DOHH2 (cell line): ENCODE results near the gene NLE1.

Experiments
- H3F3A ChIP-seq: fragments of 200-600 bp; sonication (generic), shearing (Covaris generic); 2 replicates; pipeline ENCODE4 v1.6.0; 2016; ENCODE audit warnings: antibody characterized with exemption, mild to moderate bottlenecking; ENCODE audit not compliant: control insufficient read depth, insufficient read depth
- H3K27ac ChIP-seq: fragments of 200-600 bp; sonication (generic); 2 replicates; pipeline ENCODE4 v1.5.1; 2014; ENCODE audit warnings: low read depth, mild to moderate bottlenecking, low read length, moderate library complexity
- H3K27me3 ChIP-seq: fragments of 200-600 bp; sonication (generic); 2 replicates; pipeline ENCODE4 v1.6.1; 2014; ENCODE audit warnings: mild to moderate bottlenecking, low read length, mixed read lengths; ENCODE audit not compliant: control insufficient read depth
- H3K36me3 ChIP-seq: fragments of 200-600 bp; sonication (generic); 2 replicates; pipeline ENCODE4 v1.6.1; 2014; ENCODE audit warnings: mild to moderate bottlenecking, low read length, moderate library complexity, mixed read lengths; ENCODE audit not compliant: control insufficient read depth
- H3K4me1 ChIP-seq: fragments of 200-600 bp; sonication (generic); 2 replicates; pipeline ENCODE4 v1.6.1; 2014; ENCODE audit warnings: mild to moderate bottlenecking, low read length, mixed read lengths; ENCODE audit not compliant: control insufficient read depth
- H3K4me2 ChIP-seq: fragments of 200-600 bp; sonication (generic); 2 replicates; pipeline ENCODE4 v1.6.0; 2014; ENCODE audit warnings: mild to moderate bottlenecking, low read length, moderate library complexity
- H3K4me3 ChIP-seq: fragments of 200-600 bp; sonication (generic); 2 replicates; pipeline ENCODE4 v1.5.1; 2014; ENCODE audit warnings: mild to moderate bottlenecking, low read length, mixed read lengths
- H3K79me2 ChIP-seq: fragments of 200-600 bp; sonication (generic); 2 replicates; pipeline ENCODE4 v1.6.1; 2014; ENCODE audit warnings: mild to moderate bottlenecking, low read length, mixed read lengths; ENCODE audit not compliant: control insufficient read depth
- H3K9me2 ChIP-seq: fragments of 200-600 bp; sonication (generic); replicated peaks from 2 replicates; pipeline ENCODE4 v1.6.1; 2014; ENCODE audit warnings: mild to moderate bottlenecking, low read length, mixed read lengths; ENCODE audit not compliant: control insufficient read depth
- H3K9me3 ChIP-seq: fragments of 200-600 bp; sonication (generic); 2 replicates; pipeline ENCODE4 v1.6.1; 2014; ENCODE audit warnings: antibody characterized with exemption, low read length, mixed read lengths; ENCODE audit not compliant: control insufficient read depth, insufficient read depth
- H4K20me1 ChIP-seq: fragments of 200-600 bp; sonication (generic); 2 replicates; pipeline ENCODE4 v1.6.0; 2014; ENCODE audit warnings: low read depth, mild to moderate bottlenecking, antibody characterized with exemption, low read length, moderate library complexity; ENCODE audit not compliant: control insufficient read depth, insufficient read depth
- EZH2phosphoT487 ChIP-seq: fragments of 200-600 bp; sonication (generic); IDR thresholded peaks from 2 replicates; pipeline ENCODE4 v1.6.1; 2017; ENCODE audit warnings: borderline replicate concordance, mild to moderate bottlenecking, antibody characterized with exemption, low read length, moderate library complexity, mixed read lengths
- TF ChIP-seq, protein P1 (sequence below): fragments of 200-600 bp; sonication (generic); IDR thresholded peaks from one replicate; pipeline ENCODE4 v1.5.1; 2014; ENCODE audit warnings: antibody characterized with exemption, mild to moderate bottlenecking, low read depth, low read length; ENCODE audit not compliant: poor library complexity, severe bottlenecking

The NLE1 gene

DNA sequence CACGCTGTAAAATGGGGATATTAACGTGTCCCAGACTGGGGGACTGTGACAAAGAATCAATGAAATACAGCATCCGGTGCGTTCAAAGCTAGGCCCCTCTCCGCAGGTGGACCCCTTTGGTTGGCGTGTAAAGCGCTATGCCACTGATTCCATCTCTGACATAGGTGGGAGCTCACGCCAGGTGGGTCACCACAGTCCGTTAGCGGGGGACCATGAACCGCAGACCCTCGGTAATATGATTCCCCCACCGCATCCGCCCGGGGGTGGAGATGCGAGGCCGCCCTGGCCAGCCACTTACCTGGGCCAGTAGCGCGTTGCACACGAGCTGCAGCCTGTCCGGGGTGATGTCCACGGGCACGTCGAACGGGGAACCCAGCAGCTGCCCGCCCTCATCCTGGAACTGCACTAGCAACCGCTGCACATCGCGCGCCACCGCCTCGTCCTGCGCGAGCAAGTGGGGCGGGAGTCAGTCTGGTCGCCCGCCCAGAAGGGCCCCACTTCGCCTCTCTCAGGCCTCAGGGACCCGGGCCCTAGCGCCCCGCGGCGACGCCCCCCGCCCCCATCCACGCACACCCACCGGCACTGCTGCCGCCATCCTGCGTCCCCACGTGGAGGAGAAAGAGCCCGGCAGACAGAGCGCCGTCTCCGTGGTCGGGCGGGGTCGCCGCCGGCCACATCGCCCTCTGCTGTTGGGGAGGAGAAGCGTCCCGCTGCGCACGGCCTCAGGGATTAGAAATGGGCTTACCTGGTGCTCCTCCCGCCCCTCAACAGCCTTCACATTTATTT, at the start of gene NLE1:
NLE1 (minus strand) TSS at position 623 of the 786 bp plus-strand sequence; CDS start at position 595, 28 bp downstream.
- Histone ChIP-seq H3K4me3 (peak within 1 kb of the TSS; percentile 100), H3K36me3 (peaks cover 42% of the 10 kb centered on the region), H3K4me1 (peaks cover 13% of the 10 kb centered on the region), H3K4me2 (peak within 1 kb of the TSS; percentile 92), H3K27ac (peak within 1 kb of the TSS; percentile 42), H3K9me3 (no peaks in the 10 kb centered on the region), H3K9me2 (no peaks in the 10 kb centered on the region), H4K20me1 (no peaks in the 10 kb centered on the region), H3F3A (no peaks in the 10 kb centered on the region), H3K79me2 (peaks cover 41% of the 10 kb centered on the region), H3K27me3 (no peaks in the 10 kb centered on the region)
- TF ChIP-seq EZH2phosphoT487, result no peak
- TF ChIP-seq, protein P1, sequence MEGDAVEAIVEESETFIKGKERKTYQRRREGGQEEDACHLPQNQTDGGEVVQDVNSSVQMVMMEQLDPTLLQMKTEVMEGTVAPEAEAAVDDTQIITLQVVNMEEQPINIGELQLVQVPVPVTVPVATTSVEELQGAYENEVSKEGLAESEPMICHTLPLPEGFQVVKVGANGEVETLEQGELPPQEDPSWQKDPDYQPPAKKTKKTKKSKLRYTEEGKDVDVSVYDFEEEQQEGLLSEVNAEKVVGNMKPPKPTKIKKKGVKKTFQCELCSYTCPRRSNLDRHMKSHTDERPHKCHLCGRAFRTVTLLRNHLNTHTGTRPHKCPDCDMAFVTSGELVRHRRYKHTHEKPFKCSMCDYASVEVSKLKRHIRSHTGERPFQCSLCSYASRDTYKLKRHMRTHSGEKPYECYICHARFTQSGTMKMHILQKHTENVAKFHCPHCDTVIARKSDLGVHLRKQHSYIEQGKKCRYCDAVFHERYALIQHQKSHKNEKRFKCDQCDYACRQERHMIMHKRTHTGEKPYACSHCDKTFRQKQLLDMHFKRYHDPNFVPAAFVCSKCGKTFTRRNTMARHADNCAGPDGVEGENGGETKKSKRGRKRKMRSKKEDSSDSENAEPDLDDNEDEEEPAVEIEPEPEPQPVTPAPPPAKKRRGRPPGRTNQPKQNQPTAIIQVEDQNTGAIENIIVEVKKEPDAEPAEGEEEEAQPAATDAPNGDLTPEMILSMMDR, result peak; percentile 74

DNA sequence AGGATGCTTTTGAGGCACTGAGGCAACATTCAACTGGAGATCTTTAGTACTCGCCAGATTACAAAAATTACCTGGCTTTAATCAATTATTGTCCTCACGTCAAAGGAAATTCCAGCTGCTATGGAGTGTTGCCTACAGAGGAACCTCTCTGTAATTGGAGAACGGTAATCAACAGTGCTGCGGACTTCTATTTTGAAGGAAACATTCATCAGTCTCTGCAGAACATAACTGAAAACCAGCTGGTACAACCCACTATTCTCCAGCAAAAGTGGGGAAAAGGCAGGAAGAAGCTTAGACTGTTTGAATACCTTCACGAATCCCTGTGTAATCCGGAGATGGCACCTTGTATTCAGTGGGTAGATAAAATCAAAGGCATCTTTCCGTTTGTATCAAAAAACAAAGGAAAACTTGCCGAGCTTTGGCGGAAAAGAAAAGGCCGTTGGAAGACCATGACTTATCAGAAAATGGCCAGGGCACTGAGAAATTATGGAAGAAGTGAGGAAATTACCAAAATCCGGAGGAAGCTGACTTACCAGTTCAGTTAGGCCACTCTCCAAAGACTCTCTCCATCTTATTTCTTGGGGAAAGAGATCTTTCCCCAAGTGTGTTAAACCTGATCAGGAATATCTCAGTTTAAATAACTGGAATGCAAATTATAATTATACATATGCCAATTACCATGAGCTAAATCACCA, 49.0 kb upstream of the NLE1 start:
- Histone ChIP-seq H3K4me2 (no peak overlapping the region), H3K27ac (no peak overlapping the region), H3K4me3 (no peak overlapping the region)

DNA sequence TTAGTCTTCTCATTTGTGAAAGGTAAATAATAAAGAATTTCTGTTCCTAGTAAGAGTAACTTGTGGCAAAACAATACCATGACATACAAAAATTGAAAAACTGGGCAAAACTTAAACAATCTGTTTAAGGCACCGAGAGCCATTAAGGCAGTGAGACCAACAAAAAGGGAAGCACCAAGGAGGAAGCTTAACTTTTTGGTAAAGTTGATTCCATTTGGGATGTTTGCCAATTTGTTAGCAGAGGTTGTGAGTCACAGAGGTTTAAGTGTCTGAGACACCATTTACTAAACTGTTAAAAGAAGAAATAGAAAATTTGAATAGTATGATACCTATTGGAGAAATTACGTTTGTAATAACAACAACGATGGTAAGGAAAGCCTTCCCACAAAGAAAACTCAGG, 47.2 kb upstream of the NLE1 start:
- Histone ChIP-seq H3F3A (no peaks in the 10 kb centered on the region), H3K27me3 (peaks cover 25% of the 10 kb centered on the region), H3K4me3 (no peak overlapping the region), H3K4me2 (no peak overlapping the region), H3K27ac (no peak overlapping the region), H3K79me2 (no peaks in the 10 kb centered on the region), H3K9me2 (no peaks in the 10 kb centered on the region), H3K9me3 (no peaks in the 10 kb centered on the region), H3K4me1 (no peaks in the 10 kb centered on the region), H3K36me3 (no peaks in the 10 kb centered on the region), H4K20me1 (no peaks in the 10 kb centered on the region)
- TF ChIP-seq, protein P1, result no peak
- TF ChIP-seq EZH2phosphoT487, result no peak

More for the DNA sequence above, 49.0 kb upstream of the NLE1 start:
- H3K4me1 ChIP-seq, result no peaks in the 10 kb centered on the region
- no peaks in the 10 kb centered on the region for H3K36me3 ChIP-seq
- no peak for TF ChIP-seq EZH2phosphoT487
- TF ChIP-seq, protein P1, result no peak
- no peaks in the 10 kb centered on the region for H3K9me3 ChIP-seq
- H3F3A ChIP-seq, result no peaks in the 10 kb centered on the region
- peaks cover 17% of the 10 kb centered on the region for H3K27me3 ChIP-seq
- no peaks in the 10 kb centered on the region for H3K9me2 ChIP-seq
- no peaks in the 10 kb centered on the region for H4K20me1 ChIP-seq
- no peaks in the 10 kb centered on the region for H3K79me2 ChIP-seq
